NT2/D1 (cell line): ENCODE results near the gene ITGBL1.

Experiments used
- YY1 ChIP-seq: IDR thresholded peaks from 2 replicates; pipeline ENCODE4 v1.6.1; 2011; ENCODE audit not compliant: insufficient read length, insufficient read depth
- ZNF274 ChIP-seq: IDR thresholded peaks from 2 replicates; pipeline ENCODE4 v1.6.1; 2011; ENCODE audit warnings: mild to moderate bottlenecking, low read depth, low read length

GRCh38 chr13:101708115-101708514 is 255.6 kb downstream of the ITGBL1 start:
- TF ChIP-seq YY1 (no peak), ZNF274 (no peak)
